Cortex of kidney (tissue), 1 donor: ENCODE measurements around the gene GJC2.
"Not testable (repeated sequence)": the region's sequence is repeated elsewhere in the genome, so short reads cannot be mapped to it uniquely, and the experiment has no call there.

Source experiments
- DNase-seq: peaks from one replicate; lab custom pipeline; 2025; lab: John Stamatoyannopoulos, UW

The GJC2 gene

DNA sequence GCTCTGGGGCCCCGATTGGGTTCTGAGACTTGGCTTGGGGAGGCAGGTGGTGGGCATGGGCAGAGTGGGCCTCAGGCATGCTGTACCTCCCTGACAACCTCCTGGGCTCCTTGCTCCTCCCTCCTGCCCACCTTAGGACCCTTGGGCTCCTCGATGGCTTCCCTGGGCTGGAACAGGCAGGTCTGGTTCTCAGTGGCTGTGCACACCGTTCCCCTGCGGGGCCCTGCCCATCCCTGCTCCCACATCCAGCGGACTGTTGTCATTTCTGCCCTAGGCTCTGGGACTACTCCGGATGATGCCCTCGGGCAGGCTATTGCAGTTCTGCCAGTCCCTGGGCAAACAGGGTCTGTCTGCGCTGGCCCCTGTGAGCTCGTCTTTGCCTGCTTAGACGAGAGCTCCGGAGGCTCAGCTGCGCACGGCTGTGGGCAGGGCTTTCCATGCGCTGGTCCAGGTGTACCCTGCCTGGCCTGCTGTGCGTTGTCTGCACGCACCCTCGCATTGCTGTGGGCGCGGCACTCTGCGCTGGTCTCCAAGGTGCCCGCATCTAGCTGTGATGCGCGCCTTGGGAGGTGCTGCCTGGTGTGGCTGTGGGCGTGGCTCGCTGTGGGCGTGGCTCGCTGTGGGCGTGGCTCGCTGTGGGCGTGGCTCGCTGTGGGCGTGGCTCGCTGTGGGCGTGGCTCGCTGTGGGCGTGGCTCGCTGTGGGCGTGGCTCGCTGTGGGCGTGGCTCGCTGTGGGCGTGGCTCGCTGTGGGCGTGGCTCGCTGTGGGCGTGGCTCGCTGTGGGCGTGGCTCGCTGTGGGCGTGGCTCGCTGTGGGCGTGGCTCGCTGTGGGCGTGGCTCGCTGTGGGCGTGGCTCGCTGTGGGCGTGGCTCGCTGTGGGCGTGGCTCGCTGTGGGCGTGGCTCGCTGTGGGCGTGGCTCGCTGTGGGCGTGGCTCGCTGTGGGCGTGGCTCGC, 24.1 kb downstream of the GJC2 start:
- not testable (repeated sequence) for DNase-seq

DNA sequence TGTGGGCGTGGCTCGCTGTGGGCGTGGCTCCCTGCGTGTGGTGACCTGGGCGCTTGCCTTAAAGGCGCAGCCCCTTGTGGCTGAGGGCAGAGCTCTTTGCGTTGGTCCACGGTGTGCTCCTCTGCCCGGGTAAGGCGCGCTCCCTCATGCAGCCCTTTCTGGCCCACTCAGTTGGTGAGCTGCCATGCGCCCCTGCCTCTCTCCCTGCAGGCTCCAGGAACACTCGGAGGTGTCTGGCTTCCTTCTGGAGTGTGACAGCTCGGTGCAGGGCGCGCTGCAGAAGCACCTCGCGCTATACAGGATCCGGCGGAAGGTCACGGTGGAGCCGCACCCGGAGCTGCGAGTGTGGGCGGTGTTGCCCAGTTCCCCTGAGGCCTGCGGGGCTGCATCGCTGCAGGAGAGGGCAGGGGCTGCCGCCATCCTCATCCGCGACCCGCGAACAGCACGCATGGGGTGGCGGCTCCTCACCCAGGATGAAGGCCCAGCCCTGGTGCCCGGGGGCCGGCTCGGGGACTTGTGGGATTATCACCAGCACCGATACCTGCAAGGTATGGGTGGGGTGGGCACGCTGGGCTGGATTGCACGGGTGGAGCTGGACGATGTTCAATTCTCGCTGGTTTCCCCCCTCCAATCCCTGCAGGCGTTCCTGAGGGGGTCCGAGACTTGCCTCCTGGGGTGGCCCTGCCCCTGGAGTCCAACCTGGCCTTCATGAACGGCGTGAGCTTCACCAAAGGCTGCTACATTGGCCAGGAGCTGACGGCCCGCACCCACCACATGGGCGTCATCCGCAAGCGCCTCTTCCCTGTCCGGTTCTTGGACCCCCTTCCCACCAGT, 25.0 kb downstream of the GJC2 start:
- no peak for DNase-seq

DNA sequence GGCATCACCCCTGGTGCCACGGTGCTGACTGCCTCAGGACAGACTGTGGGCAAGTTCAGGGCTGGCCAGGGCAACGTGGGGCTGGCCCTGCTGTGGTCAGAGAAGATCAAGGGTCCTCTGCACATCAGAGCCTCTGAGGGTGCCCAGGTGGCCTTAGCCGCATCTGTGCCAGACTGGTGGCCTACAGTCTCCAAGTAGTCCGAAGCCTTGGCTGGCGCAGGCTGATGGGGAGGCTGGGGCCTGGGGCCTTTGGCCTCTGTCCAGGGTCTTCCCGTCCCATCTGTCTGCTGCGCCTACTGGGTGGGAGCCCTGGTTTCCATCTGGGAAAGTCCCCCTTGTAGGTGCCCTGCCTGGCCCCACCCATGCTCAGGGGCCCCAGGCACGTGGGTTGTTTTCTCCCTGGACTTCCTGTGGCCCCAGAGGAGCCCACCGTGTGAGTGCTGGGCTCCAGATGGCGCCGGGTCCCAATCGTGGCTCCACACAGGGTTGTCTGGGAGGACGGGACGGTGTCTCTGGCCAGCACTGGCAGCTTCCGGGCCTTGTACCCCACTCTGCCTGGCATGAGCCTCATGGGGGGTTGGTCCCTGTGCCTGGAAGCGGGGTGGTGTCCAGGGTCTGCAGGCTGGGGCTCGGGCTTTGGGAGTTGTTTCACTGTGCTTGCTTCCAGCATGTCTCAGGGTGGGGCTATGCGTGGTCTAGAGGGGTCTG, 25.7 kb downstream of the GJC2 start:
- no peak for DNase-seq

DNA sequence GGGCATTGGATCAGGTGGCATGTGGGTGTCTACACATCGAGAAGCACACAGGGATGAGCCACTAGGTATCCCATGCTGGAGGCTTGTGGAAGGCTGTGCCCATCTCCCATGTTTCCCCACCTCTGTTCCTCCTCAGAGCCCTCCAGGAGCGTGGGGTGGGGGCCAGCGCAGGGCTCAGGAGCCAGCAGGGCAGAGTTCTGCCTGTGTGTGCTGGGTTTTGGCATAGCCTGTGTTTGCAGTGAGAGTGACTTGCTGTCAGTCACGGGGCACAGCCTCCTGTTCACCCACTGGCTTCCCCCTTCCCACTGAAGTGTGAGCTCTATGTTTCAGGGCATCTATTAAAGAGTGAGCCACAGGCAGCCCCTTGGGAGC, 26.3 kb downstream of the GJC2 start:
- no peak for DNase-seq

DNA sequence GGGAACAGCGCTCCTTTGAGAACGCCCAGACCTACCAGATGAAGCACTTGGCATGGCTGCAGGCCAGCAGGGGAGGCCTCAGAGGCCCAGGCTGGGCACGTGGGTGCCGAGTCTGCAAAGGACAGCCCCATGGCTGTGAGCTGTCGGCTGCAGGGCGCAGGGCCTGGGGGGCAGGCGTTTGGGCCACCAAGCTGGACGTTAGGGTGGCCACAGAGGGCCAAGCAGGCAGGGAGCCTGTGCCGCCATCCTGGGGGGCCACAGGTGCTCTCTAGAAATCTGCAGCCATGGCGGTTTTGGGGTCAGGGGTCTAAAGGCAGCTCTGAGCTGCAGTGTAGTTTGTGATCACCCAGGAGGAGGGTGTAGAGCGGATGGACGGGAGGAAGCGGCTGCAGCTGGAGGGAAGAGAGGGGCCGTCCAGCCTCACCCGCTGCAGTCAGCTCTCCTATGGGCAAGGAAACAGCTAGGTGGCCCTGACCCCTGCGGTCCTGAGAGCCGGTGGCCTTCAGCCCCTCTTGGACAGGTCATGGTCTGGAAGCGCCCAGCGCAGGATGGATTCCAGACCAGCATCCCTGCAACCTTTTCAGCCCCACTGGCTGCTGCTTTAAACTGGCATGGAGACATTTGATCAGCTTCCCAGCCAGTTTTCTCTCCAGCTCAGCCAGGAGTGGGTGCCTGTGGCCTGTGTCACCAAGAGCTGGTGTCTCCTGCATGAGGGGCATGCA, 26.9 kb downstream of the GJC2 start:
- no peak for DNase-seq

DNA sequence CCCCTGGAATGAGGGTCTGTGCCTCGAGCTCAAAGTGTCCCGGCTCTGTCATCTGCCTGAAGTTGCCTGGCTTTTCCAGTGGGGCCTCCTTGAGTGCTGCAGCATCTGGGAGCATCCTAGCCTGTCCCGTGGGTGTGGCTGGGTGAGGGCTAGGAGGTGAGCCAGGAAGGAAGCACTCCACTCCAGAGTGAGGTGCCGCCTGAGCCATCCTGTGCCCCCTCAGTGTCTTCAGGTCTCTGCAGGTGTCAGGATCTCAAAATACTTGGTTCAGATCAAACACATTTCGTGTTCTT, 27.4 kb downstream of the GJC2 start:
- no peak for DNase-seq

DNA sequence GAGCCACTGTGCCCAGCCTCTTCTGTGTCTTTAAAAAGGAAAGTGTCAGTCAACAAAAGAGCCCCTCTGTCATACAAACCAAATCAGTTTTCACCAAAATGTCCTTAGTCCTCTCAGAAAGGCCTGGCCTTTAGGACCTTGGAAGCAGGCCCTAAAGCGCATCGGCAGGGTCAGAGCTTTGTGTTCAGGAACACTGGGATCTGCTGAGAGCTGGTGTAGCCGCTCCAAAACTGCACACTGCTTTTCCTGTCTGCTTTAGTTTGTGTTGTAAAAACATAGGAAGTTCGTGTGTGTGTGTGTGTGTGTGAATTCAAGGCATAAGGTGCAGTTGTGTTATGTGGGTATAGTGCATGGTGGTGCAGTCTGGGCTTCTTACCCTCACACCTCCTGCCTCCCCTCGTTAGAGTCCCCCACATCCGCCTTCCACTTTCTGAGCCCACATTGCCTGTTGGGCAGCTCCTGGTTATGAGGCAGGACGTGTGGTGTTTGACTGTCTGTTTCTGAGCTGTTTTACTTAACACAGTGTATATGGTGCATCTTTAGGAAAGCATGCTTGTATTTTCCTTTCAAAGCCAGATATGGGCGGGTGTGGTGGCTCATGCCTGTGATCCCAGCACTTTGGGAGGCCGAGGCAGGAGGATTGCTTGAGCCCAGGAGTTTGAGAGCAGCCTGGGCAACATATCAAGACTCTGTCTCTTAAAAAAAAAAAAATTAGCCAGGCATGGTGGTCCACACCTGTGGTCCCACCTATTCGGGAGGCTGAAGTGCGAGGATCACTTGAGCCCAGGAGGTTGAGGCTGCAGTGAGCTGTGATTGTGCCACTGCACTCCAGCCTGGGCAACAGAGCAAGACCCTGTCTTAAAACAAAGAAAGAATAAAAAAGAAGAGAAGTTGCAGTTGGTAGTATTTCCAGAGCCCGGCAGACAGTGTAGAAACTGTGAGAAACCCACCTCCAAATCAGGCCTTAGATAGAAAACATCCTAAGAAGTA, 28.3 kb downstream of the GJC2 start:
- no peak for DNase-seq

GRCh38 chr1:228178737-228179684, 29.3 kb downstream of the GJC2 start:
- DNase-seq = no peak

GRCh38 chr1:228180271-228180958, 30.7 kb downstream of the GJC2 start:
- DNase-seq = no peak

DNA sequence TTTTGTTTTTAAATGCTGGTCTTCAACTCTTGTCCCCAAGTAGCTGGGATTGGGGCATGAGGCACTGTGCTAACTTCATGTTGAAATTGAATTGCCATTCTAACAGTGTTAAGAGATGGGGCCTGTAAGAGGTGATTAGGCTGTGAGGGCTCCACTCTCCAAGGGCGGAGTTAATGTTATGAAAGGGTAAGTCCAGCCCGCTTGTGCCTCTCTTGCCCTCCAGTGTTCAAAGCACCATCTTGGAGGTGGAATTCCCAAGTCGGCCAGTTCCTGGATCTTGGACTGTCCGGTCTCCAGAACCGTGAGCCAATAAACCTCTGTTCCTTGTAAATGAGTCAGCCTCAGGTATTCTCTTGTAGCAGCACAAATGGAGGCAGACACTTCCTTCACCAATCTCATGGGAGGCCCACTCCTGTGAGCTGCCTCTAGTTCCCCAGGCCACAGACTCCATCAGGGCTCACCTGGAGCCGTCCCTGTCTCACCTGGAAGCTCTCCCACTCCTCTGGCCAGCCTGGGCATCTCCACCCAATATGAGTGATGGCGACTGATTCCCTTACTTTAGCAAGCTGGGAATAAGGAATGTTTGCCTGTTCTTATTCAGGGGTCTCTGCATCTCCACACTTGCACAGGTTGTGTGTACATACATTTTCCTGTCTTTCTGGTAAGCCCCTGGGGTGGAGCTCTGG, 31.4 kb downstream of the GJC2 start:
- no peak for DNase-seq

- DNase-seq = no peak
These were observed 31.9 kb downstream of the GJC2 start for GRCh38 chr1:228181645-228182034.

- no peak for DNase-seq
These were observed 32.7 kb downstream of the GJC2 start for GRCh38 chr1:228182296-228183030.

GRCh38 chr1:228184152-228184551, 34.4 kb downstream of the GJC2 start:
- DNase-seq = no peak

- no peak for DNase-seq
These were observed 35.9 kb downstream of the GJC2 start for GRCh38 chr1:228185641-228185965.

DNA sequence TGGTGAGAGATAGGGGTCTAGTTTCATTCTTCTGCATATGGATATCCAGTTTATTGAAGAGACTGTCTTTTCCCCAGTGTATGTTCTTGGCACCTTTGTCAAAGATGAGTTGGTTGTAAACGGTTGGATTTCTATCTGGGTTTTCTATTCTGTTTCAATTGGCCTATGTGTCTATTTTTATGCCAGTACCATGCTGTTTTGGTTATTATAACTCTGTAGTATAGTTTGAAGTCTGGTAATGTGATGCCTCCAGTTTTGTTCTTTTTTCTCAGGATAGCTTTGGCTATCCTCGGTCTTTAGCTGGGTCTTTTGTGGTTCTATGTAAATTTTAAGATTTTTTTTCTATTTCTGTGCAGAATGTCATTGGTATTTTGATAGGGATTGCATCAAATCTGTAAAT, 38.5 kb downstream of the GJC2 start:
- DNase-seq = not testable (repeated sequence)

DNA sequence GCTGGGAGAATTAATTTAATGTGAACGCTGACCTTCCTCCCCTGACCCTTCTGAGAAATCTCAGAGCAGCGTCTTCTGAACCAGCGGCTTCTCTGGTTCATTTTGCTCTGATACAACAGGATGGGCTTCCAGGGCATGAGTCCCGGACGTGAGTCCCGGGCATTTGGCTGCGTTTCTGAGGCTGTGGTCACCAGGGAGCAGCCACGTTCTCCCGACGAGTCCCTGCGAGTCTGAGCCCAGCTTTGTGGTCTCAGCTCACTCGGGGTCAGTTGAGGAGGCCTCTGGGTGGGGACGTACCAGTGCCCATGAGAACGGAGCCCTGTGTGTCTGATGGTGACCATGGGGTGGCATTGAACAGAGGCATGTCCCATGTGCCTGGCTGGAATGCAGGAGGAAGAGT, 40.5 kb downstream of the GJC2 start:
- no peak for DNase-seq

- DNase-seq = no peak
These were observed 41.0 kb downstream of the GJC2 start for GRCh38 chr1:228190778-228191177.

DNA sequence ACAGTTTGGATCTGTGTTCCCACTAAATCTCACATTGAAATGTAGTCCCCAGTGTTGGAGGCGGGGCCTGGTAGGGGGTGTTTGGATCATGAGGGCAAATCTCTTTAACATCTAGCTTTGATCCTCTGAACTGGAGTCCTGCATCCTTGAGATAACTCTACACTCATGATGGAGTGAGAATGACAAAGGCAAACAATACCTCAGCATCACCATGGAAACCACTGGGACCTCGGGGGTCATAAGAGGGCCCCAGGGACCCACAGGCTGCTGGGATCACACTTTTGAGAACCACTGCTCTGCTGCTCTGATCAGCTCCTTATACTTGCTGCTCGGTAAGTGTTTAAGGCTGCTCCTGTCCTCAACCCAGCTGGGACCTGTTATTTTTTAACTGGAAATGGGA, 44.7 kb downstream of the GJC2 start:
- no peak for DNase-seq
